GM21526 (cell line): Measurements from ENCODE around the gene LSS.
"Not testable (repeated sequence)": the region's sequence is repeated elsewhere in the genome, so short reads cannot be mapped to it uniquely, and the experiment has no call there.

ENCODE experiments used
- ATAC-seq: cut with Tn5 transposase; IDR thresholded peaks from one replicate; pipeline ENCODE4 v1.9.1; 2021; ENCODE audit warnings: moderate library complexity; ENCODE audit not compliant: unreplicated experiment, low FRiP score

Gene LSS

DNA sequence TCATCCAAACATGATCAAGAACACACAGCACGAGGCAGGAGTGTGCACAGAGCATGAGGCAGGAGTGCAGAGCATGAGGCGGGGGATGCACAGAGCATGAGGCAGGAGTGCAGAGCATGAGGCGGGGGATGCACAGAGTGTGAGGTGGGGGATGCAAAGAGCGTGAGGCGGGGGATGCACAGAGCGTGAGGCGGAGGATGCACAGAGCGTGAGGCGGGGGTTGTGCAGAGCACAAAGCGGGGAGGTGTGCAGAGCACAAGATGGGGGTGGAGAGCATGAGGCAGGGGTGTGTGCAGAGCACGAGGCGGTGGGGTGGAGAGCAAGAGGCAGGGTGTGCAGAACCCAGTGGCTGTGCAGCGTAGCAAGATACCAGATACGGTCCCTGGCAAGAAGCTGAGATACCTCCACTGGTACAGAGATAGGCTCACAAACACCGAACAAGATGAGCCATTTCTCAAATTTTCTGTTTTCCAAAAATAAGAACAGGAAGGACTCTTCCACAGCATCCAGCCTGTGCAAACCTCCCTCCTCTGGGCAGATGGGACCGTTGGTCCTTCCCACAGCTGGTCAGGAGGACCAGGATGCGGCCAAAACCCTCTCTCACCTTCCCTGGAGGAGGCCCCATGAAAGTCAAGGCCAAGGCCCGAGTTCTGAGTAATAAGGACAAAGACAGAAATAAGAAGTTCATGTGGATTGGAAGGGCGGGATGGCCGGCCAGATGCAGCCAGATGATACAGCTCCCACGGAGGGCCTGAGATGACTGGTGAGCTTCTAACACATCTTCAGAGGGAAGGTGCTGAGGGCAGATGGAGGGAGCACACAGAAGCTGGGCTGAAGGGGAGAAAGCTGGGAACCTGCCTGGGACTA, 56.3 kb downstream of the LSS start:
- ATAC-seq: no peak

DNA sequence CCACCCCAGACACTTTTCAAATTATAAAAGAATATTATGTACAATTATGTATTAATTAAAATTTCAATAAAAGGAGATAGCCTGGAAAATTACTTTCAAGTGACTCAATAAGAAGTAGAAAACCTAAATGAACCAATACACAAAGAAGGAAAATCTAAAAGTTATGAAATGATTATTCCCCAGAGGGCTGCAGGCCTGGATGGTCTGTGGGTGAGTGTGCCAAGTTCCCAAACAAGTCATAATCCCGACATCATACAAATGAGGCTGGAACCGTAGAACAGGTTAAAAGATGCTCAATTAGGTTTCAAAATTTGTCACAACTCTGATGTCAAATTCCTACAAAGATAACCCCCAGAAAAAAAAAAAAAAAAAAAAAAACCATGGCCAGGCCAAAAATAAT, 57.0 kb downstream of the LSS start:
- no peak for ATAC-seq

- not testable (repeated sequence) for ATAC-seq
Observed at GRCh38 chr21:46170436-46171193, 58.0 kb downstream of the LSS start.

GRCh38 chr21:46168659-46169386, 59.8 kb downstream of the LSS start:
- no peak for ATAC-seq

- no peak for ATAC-seq
Observed at GRCh38 chr21:46168238-46168637, 60.3 kb downstream of the LSS start.

DNA sequence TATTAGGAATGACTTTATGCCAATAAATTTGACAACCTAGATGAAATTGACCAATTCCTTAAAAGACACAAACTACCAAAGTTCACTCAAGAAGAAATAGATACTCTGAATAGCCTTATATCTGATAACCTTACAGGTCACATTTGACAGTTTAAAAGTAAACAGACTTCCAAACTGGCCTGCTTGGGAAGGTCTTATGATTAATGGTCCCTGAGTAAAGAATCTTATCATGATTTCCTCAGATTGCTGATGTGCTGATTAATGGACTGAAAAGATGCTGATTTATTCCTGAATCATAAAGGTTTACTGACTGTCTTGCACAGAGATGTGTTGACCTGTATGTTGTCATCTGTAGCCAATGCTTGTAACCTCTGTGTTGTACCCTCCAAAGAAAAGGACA, 63.5 kb downstream of the LSS start:
- no peak for ATAC-seq

DNA sequence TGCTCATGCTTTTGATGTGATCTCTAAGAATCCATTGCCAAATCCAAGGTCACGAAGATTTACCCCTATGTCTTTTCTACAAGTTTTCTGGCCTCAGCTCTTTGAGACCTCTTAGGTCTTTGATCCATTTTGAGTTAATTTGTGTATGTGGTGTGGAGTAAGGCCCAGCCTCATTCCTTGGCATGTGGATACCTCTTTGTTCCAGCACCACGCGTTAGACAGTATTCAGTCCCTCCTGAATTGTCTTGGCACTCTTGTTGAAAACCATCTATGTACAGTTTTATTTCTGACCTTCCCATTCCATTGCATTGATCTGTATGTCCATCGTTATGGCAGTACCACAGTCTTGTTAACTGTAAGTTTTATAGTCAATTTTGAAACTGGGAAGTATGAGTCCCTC, 65.2 kb downstream of the LSS start:
- ATAC-seq: no peak

- ATAC-seq: no peak
Observed at GRCh38 chr21:46161633-46162592, 66.7 kb downstream of the LSS start.

- no peak for ATAC-seq
Observed at GRCh38 chr21:46160907-46161632, 67.5 kb downstream of the LSS start.

DNA sequence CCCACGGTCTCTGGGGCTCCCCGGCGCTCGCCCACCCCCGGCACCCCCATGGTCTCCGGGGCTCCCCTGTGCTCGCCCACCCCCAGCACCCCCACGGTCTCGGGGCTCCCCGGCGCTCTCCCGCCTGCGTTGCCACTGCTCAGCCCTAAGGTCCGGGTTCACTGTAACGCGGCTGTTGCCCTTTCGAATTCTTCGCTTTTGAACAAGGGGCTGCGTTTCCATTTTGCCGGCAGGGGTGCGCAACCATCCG, 68.0 kb downstream of the LSS start:
- no peak for ATAC-seq

DNA sequence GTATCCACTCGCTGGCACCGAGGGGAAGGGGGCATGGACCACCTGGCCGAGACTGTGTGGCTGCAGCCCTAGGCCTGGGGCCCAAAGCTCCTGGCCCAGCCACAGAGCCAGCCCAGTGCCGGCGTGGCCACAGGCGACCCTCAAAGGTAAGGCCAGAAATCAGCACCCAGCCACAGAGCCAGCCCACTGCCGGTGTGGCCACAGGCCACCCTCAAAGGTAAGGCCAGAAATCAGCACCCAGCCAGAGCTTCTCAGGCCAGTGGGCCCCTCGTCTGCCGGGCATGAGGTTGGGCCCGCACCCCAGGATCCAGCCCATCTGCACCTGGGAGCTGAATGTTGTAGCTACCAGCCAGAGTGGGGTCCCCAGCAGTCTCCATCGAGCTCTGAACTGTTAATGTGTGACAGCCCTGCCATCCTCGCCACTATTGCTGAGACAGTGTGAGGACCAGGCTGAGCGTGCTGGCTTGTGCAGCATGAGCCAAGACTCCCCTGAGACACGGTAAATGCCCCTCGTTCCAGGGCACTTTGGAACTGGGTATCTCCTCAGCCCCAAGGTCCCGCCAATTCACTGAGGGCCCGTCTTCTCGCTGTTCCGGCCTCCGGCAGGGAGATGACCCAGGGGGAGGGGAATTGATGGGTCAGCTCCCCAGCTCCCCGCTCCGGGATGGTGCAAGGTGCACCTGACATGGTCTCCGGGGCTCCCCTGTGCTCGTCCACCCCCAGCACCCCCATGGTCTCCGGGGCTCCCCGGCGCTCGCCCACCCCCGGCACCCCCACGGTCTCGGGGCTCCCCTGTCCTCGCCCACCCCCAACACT, 68.5 kb downstream of the LSS start:
- ATAC-seq: no peak

GRCh38 chr21:46159390-46159789, 69.2 kb downstream of the LSS start:
- no peak for ATAC-seq

- ATAC-seq: no peak
Observed at GRCh38 chr21:46158666-46159300, 69.8 kb downstream of the LSS start.

DNA sequence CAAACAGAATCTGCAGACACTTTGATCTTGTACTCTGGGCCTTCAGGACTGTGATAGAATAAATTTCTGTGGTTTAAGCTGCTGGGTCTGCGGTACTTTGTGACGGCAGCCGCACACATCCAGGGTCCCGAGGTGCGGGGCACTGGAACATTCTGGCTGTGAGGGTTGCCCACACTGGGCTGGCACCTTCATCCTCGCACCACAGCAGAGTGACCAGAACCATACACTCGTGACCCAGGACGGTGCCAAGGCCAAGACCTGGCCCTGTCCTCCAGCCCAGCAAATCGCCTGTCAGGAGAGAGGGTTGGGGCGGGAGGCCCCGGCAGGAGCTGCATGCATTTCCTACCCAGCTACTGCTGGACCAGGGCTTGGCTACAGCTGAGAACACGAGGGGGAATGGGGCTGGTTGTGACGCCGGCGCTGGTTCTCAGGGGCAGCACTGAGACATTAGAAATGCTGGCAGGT, 70.6 kb downstream of the LSS start:
- no peak for ATAC-seq

DNA sequence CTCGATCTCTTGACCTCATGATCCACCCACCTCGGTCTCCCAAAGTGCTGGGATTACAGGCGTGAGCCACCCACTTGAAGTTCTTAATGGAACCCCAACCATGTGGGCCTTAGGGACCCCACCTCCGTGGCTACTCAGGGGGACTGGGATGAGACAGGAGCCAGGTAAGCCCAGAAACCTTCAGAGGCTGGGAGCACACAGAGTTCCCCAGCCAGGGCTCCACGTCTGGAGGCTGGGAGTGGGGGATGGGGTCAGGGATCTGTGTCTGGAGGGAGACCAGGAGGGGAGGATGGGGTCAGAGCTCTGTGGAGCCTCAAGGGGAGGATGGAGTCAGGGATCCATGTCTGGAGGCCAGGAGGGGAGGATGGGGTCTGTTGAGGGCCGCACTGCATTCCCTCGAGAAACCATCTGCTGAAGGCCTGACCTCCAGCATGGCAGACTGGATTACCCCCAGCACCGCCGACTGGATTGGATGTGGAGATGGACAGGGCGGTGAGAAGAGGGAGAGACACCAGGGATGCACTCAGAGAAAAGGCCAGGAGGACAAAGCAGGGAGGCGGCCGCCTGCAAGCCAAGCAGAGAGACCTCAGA, 71.1 kb downstream of the LSS start:
- ATAC-seq: no peak

DNA sequence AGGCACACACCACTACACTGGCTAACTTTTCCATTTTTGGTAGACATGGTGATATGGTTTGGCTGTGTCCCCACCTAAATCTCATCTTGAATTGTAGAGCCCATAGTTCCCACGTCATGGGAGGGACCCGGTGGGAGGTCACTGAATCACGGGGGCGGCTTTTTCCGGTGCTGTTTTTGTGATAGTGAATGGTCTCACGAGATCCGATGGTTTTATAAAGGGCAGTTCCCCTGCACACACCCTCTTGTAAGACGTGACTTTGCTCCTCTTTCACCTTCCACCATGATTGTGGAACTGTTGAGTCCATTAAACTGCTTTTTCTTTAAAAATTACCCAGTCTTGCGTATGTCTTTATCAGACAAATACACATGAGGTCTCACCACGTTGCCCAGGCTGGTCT, 71.9 kb downstream of the LSS start:
- ATAC-seq: no peak

DNA sequence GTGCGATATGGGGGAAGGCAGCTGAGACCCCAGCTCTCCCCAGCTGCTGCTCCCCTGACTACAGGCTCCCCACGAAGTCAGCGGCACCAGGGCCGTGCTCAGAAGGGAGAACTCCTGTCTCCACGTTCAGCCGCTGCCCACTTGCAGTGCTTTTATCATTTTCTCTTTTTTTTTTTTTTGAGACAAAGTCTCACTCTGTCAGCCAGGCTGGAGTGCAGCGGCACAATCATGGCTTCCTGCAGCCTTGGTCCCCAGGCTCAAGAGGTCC, 72.3 kb downstream of the LSS start:
- ATAC-seq: no peak
